Activated T-cell treated with anti-CD3 and anti-CD28 coated beads for 48 hours (primary cell): ENCODE data around the gene KANSL1.

Experiments used
- DNase-seq: peaks from one replicate; pipeline ENCODE4 v3.0.0-alpha.2; 2020; ENCODE audit warnings: low read depth

KANSL1 gene

GRCh38 chr17:46140645-46141197 is 52.5 kb downstream of the KANSL1 start:
- no peak for DNase-seq

- no peak for DNase-seq
These were observed 53.6 kb downstream of the KANSL1 start for GRCh38 chr17:46139432-46140210.

- DNase-seq: no peak
These were observed 54.8 kb downstream of the KANSL1 start for GRCh38 chr17:46138473-46138872.

GRCh38 chr17:46136820-46137219 is 56.4 kb downstream of the KANSL1 start:
- no peak for DNase-seq

GRCh38 chr17:46135879-46136563 is 57.2 kb downstream of the KANSL1 start:
- no peak for DNase-seq

GRCh38 chr17:46135126-46135812 is 58.0 kb downstream of the KANSL1 start:
- DNase-seq: no peak

GRCh38 chr17:46129302-46129701 is 63.9 kb downstream of the KANSL1 start:
- DNase-seq: no peak

- no peak for DNase-seq
These were observed 64.8 kb downstream of the KANSL1 start for GRCh38 chr17:46128453-46128852.

GRCh38 chr17:46127524-46127923 is 65.7 kb downstream of the KANSL1 start:
- DNase-seq: no peak

- no peak for DNase-seq
These were observed 66.4 kb downstream of the KANSL1 start for GRCh38 chr17:46126840-46127239.

GRCh38 chr17:46125831-46126230 is 67.4 kb downstream of the KANSL1 start:
- DNase-seq: no peak

- DNase-seq: no peak
These were observed 68.3 kb downstream of the KANSL1 start for GRCh38 chr17:46124695-46125592.

- DNase-seq: no peak
These were observed 69.6 kb downstream of the KANSL1 start for GRCh38 chr17:46123607-46124006.

GRCh38 chr17:46122486-46122871 is 70.8 kb downstream of the KANSL1 start:
- DNase-seq: no peak

- no peak for DNase-seq
These were observed 71.3 kb downstream of the KANSL1 start for GRCh38 chr17:46121841-46122485.

- no peak for DNase-seq
These were observed 72.0 kb downstream of the KANSL1 start for GRCh38 chr17:46121165-46121764.

GRCh38 chr17:46120537-46120936 is 72.7 kb downstream of the KANSL1 start:
- no peak for DNase-seq

GRCh38 chr17:46120078-46120477 is 73.2 kb downstream of the KANSL1 start:
- no peak for DNase-seq

- no peak for DNase-seq
These were observed 74.3 kb downstream of the KANSL1 start for GRCh38 chr17:46118964-46119363.

GRCh38 chr17:46117850-46118696 is 75.2 kb downstream of the KANSL1 start:
- no peak for DNase-seq
